GM21737 (cell line): Measurements from ENCODE around the gene INTS11.

Source experiments
- ATAC-seq: cut with Tn5 transposase; IDR thresholded peaks from one replicate; pipeline ENCODE4 v1.9.1; 2021; ENCODE audit warnings: mild to moderate bottlenecking, moderate library complexity; ENCODE audit not compliant: unreplicated experiment

The INTS11 gene

GRCh38 chr1:1303736-1304135, 20.7 kb downstream of the INTS11 start:
- ATAC-seq, result no peak

- no peak for ATAC-seq
Measured at GRCh38 chr1:1302951-1303509, 21.4 kb downstream of the INTS11 start.

- ATAC-seq, result no peak
Measured at GRCh38 chr1:1302006-1302430, 22.4 kb downstream of the INTS11 start.

- ATAC-seq, result no peak
Measured at GRCh38 chr1:1300352-1300739, 24.1 kb downstream of the INTS11 start.

- ATAC-seq, result no peak
Measured at GRCh38 chr1:1299686-1300351, 24.6 kb downstream of the INTS11 start.

- ATAC-seq, result no peak
Measured at GRCh38 chr1:1298861-1299685, 25.4 kb downstream of the INTS11 start.

GRCh38 chr1:1297802-1298424, 26.5 kb downstream of the INTS11 start:
- no peak for ATAC-seq

- ATAC-seq, result no peak
Measured at GRCh38 chr1:1296070-1297061, 28.1 kb downstream of the INTS11 start.

GRCh38 chr1:1295154-1295923, 29.1 kb downstream of the INTS11 start:
- no peak for ATAC-seq

- ATAC-seq, result no peak
Measured at GRCh38 chr1:1294250-1294890, 30.1 kb downstream of the INTS11 start.

GRCh38 chr1:1293263-1294249, 30.9 kb downstream of the INTS11 start:
- ATAC-seq, result no peak

- ATAC-seq, result no peak
Measured at GRCh38 chr1:1292851-1293250, 31.6 kb downstream of the INTS11 start.

- ATAC-seq, result no peak
Measured at GRCh38 chr1:1292442-1292779, 32.0 kb downstream of the INTS11 start.

GRCh38 chr1:1291548-1292441, 32.7 kb downstream of the INTS11 start:
- no peak for ATAC-seq

GRCh38 chr1:1291023-1291528, 33.4 kb downstream of the INTS11 start:
- ATAC-seq, result no peak

- ATAC-seq, result no peak
Measured at GRCh38 chr1:1290238-1290731, 34.2 kb downstream of the INTS11 start.
